Measurements from ENCODE around the gene PERM1.

DNA sequence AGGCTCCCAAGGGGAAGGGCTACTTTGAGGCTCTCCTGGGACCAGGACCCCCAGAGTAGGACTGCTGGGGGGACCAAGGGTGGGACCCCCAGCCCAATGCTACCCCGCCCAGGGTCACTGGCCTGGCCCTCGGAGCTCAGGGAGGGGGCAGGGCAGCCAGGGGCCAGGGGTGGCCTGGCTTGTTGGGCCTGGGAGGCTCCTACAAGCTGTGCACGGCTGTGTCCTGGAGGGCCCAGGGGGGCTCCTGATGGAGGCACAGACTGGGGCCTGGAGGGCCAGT, 15.8 kb upstream of the PERM1 start:
- TF ChIP-seq POLR2A (IDR thresholded peaks at IDR 0.05; ENCODE audit: low read length) (no peak), GATA1 (IDR thresholded peaks at IDR 0.05; ENCODE audit: low read depth, low read length) (no peak)

Data from erythroblast (primary cell).